GM13976 (cell line): ENCODE measurements around the gene NRTN.
"Not testable (repeated sequence)": the region's sequence is repeated elsewhere in the genome, so short reads cannot be mapped to it uniquely, and the experiment has no call there.

Source experiments
- DNase-seq: peaks from one replicate; pipeline ENCODE4 v3.0.0; 2012; ENCODE audit warnings: low spot score
- in situ Hi-C: fragments of 300-500 bp; cut with MboI; formaldehyde crosslinking; loops from one replicate; pipeline ENCODE4 v1.12.0; 2022; ENCODE audit warnings: low sequenced_read_pairs, mixed read lengths, inconsistent platforms; ENCODE audit not compliant: unreplicated experiment
- TF ChIP-seq, protein P1 (sequence below): IDR thresholded peaks from 2 replicates; pipeline ENCODE4 v1.5.1; 2012; ENCODE audit warnings: borderline replicate concordance, mild to moderate bottlenecking; ENCODE audit not compliant: insufficient read depth; ENCODE audit errors: extremely low read depth, missing control alignments, control extremely low read depth

The NRTN gene

DNA sequence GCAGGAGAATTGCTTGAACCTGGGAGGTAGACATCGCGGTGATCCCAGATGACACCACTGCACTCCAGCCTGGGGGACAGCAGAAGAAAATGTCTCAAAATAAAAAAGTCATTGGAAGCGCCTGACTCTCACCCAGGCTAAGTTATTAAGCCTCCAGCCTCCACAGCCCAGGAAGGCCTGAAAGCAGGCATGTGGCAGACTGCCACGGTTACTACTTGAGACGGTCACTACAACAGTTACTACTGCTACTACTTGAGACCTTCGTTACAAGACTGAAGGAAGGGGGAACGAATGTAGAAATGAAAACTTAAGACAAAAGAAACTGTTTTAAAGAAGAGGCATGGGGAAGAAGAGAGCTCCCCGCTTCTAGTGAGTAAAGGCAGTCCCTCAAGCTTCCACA is 29.9 kb upstream of the NRTN start:
- TF ChIP-seq, protein P1, sequence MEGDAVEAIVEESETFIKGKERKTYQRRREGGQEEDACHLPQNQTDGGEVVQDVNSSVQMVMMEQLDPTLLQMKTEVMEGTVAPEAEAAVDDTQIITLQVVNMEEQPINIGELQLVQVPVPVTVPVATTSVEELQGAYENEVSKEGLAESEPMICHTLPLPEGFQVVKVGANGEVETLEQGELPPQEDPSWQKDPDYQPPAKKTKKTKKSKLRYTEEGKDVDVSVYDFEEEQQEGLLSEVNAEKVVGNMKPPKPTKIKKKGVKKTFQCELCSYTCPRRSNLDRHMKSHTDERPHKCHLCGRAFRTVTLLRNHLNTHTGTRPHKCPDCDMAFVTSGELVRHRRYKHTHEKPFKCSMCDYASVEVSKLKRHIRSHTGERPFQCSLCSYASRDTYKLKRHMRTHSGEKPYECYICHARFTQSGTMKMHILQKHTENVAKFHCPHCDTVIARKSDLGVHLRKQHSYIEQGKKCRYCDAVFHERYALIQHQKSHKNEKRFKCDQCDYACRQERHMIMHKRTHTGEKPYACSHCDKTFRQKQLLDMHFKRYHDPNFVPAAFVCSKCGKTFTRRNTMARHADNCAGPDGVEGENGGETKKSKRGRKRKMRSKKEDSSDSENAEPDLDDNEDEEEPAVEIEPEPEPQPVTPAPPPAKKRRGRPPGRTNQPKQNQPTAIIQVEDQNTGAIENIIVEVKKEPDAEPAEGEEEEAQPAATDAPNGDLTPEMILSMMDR: no peak
- DNase-seq: no peak
- in situ Hi-C loops: no loop called here

DNA sequence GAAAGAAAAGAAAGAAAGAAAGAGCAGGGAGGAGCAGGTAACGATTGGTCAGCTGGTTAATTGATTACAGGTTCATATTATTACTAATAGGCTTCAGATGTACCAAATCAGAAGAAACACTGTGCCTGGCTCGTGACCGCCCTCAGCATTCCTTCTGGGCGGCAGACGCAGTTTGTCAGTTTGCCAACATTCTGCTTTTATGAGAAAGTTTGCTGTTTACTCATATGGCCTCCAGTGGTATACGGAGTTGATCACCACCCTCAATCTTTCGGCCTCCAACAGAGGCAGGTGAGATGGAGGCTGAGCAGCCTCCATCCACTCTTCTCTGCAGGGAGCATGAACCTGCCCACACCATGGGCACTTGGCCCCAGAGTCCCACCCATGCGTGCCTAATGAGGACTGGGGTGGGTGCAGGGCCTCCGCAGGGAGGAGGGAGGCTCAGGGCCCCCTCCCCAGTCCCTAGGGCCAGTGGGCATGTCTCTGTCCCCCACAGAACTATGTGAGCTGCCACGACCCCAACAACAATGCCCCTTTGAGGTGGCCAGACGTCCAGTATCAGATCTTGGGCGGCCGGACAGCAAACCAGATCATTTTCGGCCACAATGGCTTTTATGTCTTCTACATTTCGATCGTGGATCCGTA is 29.1 kb upstream of the NRTN start:
- TF ChIP-seq, protein P1: no peak
- DNase-seq: no peak
- in situ Hi-C loops: no loop called here

DNA sequence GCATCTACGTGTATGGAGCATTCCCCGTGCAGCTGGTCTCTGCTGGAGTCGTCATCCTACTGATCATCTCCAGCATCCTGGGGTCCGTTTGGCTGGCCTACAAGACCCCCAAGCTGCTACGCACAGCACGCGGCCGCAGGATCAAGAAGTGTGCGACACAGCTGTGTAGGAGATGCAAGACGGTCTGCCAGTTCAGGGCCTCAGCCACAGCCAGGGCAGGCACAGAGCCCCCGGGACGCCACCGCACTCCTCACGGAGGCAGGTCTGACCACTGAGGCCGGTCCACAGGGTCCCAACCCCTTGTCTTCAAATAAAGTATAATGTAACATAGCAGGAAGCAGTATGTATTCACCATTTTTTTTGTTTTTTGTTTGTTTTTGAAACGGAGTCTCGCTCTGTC is 26.5 kb upstream of the NRTN start:
- DNase-seq: no peak
- in situ Hi-C loops: no loop called here
- TF ChIP-seq, protein P1: no peak

DNA sequence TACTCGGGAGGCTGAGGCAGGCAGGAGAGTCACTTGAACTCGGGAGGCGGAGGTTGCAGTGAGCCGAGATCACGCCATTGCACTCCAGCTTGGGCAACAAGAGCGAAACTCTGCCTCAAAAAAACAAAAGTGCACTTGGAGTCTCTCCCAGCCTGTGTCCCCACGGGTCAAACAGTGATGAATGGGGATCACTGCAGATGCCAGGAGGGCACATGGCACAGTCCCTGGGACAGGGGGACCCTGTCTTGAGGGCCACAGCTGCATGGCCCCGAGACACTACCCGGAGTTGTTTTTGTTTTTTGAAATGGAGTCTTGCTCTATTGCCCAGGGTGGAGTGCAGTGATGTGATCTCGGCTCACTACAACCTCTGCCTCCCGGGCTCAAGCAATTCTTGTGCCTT is 24.0 kb upstream of the NRTN start:
- DNase-seq, in situ Hi-C loops: not testable (repeated sequence)

DNA sequence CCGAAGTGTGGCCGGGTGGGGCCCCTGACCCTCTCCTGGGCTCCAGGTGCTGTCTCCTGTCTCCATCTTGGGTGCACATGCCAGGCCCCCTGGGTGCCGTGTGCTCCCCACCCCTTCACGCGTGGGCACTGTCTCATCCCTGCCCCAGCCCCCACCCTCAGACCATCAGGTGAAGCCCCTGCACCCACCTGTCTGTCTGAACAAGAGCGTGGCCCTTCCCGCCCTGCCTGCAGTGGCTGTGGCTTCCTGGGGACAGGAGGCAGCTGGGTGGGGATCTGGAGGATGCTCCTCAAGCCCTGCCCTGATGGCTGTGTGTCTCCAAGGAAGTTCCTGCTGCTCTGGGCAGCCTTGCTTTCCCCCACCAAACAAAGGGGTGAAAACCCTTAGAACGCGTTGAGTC is 22.5 kb upstream of the NRTN start:
- in situ Hi-C loops: no loop called here

DNA sequence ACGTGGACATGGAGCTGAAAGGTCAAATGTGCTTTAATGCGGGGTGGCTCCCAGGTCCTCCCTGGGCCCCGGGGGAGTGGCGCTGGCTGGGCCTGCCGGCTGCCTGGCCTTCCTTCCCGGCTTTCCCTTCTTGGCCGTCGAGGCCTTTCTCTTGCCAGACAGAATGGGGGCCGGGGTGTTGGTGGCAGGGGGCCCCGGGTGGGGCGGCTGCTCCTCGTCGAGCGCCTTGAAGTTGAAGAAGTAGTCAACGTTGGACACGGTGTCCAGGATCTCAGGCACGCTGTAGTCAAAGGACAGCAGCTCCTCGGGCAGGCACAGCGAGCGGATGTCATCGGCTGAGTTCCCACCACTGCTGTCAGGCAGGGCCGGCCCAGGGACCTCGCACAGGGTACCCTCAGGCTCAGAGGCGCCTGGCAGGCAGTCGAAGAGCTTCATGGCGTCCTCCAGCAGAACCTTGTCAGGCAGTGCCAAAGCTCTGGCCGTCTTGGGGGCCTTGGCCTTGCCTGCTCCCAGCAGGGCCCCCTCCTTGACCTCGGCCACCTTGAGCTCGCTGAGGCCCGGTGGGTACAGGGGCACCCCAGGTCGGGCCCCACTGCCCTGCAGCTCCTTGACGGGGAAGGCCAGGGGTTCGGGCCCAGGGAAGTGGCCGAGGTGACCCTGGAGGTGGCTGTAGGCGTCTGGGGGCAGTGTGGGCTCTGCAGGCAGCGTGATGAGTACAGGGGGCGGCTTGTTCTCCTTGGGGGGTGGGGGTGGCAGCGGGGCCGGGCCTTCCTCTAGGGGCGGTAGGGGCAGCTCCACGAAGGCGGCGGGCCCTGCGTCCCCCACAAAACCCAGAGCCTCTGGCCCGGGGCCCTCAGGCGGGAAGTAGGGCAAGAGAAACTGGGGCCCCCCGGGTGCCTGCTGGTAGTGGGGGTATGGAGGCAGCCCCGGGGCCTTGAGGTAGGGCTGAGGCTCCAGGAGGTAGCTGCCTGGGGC is 21.6 kb upstream of the NRTN start:
- in situ Hi-C loops: no loop called here
- DNase-seq: no peak
- TF ChIP-seq, protein P1: no peak

More for the DNA sequence above, 22.5 kb upstream of the NRTN start:
- TF ChIP-seq, protein P1: no peak
- no peak for DNase-seq

DNA sequence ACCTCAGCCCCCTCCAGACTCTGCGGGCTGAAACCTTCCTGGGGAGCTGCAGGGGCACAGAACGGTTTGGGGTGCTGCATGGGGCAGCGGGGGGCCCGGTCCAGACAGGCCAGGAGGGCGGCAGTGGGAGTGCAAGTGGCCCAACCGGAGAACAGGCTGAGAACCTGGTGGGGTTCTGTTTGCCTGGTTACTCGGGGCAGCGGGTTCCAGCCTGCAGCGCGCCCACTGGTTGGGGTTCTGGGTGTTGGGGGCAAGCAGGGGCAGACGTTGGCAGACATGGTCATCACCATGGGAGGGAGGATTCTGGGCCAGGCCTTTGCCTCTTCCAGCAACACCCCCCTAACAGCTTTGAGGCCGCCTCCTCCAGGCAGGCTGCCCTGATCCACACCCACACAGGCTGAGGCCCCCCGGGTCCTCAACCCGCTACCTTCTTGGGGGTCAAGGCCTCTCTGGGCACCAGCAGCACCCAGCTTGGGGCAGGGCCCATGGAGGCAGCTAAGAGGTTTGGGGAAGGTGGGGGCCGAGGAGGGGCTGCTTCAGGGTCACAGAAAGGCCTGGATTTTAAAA is 20.2 kb upstream of the NRTN start, which contains the start of gene PRR22:
Gene PRR22, minus strand, starts transcription at position 166 of the 567 bp plus-strand sequence. Its CDS starts 86 bp downstream, at position 80.
- no peak for DNase-seq
- TF ChIP-seq, protein P1: no peak
- in situ Hi-C loops: no loop called here
